HG02642 (cell line): ENCODE results near the gene ATP8B2.
"Not testable (repeated sequence)": the region's sequence is repeated elsewhere in the genome, so short reads cannot be mapped to it uniquely, and the experiment has no call there.

ENCODE experiments used
- ATAC-seq: cut with Tn5 transposase; IDR thresholded peaks from one replicate; pipeline ENCODE4 v1.9.1; 2021; ENCODE audit warnings: mild to moderate bottlenecking; ENCODE audit not compliant: unreplicated experiment, poor library complexity

Gene ATP8B2

GRCh38 chr1:154346276-154346917 is 21.1 kb downstream of the ATP8B2 start:
- ATAC-seq = no peak

GRCh38 chr1:154347961-154348360 is 22.6 kb downstream of the ATP8B2 start:
- ATAC-seq = no peak

GRCh38 chr1:154348429-154349076 is 23.2 kb downstream of the ATP8B2 start:
- no peak for ATAC-seq

GRCh38 chr1:154349121-154349520 is 23.8 kb downstream of the ATP8B2 start:
- ATAC-seq = no peak

GRCh38 chr1:154350383-154350782 is 25.1 kb downstream of the ATP8B2 start:
- no peak for ATAC-seq

GRCh38 chr1:154351363-154352068 is 26.2 kb downstream of the ATP8B2 start:
- no peak for ATAC-seq

GRCh38 chr1:154352245-154352580 is 26.9 kb downstream of the ATP8B2 start:
- ATAC-seq = no peak

- no peak for ATAC-seq
Measured at GRCh38 chr1:154352581-154353459, 27.5 kb downstream of the ATP8B2 start.

- no peak for ATAC-seq
Measured at GRCh38 chr1:154353460-154353904, 28.2 kb downstream of the ATP8B2 start.

- ATAC-seq = no peak
Measured at GRCh38 chr1:154353966-154354365, 28.6 kb downstream of the ATP8B2 start.

GRCh38 chr1:154358519-154358918 is 33.2 kb downstream of the ATP8B2 start:
- no peak for ATAC-seq

GRCh38 chr1:154360288-154360687 is 35.0 kb downstream of the ATP8B2 start:
- no peak for ATAC-seq

- not testable (repeated sequence) for ATAC-seq
Measured at GRCh38 chr1:154360881-154361280, 35.6 kb downstream of the ATP8B2 start.

GRCh38 chr1:154361357-154361756 is 36.0 kb downstream of the ATP8B2 start:
- ATAC-seq = no peak

- ATAC-seq = no peak
Measured at GRCh38 chr1:154371436-154371835, 46.1 kb downstream of the ATP8B2 start.

- ATAC-seq = not testable (repeated sequence)
Measured at GRCh38 chr1:154373777-154374357, 48.5 kb downstream of the ATP8B2 start.

GRCh38 chr1:154379301-154379700 is 54.0 kb downstream of the ATP8B2 start:
- ATAC-seq = no peak

- ATAC-seq = no peak
Measured at GRCh38 chr1:154384650-154385489, 59.5 kb downstream of the ATP8B2 start.

GRCh38 chr1:154386643-154387352 is 61.5 kb downstream of the ATP8B2 start:
- ATAC-seq = no peak
